Measurements from ENCODE around the gene LIPI.
"Not testable (repeated sequence)": the region's sequence is repeated elsewhere in the genome, so short reads cannot be mapped to it uniquely, and the experiment has no call there.

Gene LIPI

GRCh38 chr21:14210738-14211137 is at the start of gene LIPI:
TSS of gene LIPI (minus strand) at chr21:14210955. CDS start at chr21:14210845, 110 bp downstream.
- no peak for DNase-seq (ENCODE audit: low read depth in 2 of 2)

- DNase-seq (ENCODE audit: low read depth in 2 of 2): no peak
Observed at GRCh38 chr21:14260174-14260764, 49.5 kb upstream of the LIPI start.

GRCh38 chr21:14259747-14260146 is 49.0 kb upstream of the LIPI start:
- DNase-seq (ENCODE audit: low read depth in 2 of 2): no peak

GRCh38 chr21:14251336-14251735 is 40.6 kb upstream of the LIPI start:
- no peak for DNase-seq (ENCODE audit: low read depth in 2 of 2)

- DNase-seq (ENCODE audit: low read depth in 2 of 2): no peak
Observed at GRCh38 chr21:14245711-14246110, 35.0 kb upstream of the LIPI start.

- no peak for DNase-seq (ENCODE audit: low read depth in 2 of 2)
Observed at GRCh38 chr21:14244911-14245310, 34.2 kb upstream of the LIPI start.

GRCh38 chr21:14243874-14244273 is 33.1 kb upstream of the LIPI start:
- no peak for DNase-seq (ENCODE audit: low read depth in 2 of 2)

GRCh38 chr21:14243461-14243860 is 32.7 kb upstream of the LIPI start:
- no peak for DNase-seq (ENCODE audit: low read depth in 2 of 2)

- DNase-seq (ENCODE audit: low read depth in 2 of 2): no peak
Observed at GRCh38 chr21:14241297-14241696, 30.5 kb upstream of the LIPI start.

GRCh38 chr21:14239281-14239680 is 28.5 kb upstream of the LIPI start:
- no peak for DNase-seq (ENCODE audit: low read depth in 2 of 2)

GRCh38 chr21:14236180-14236579 is 25.4 kb upstream of the LIPI start:
- no peak for DNase-seq (ENCODE audit: low read depth in 2 of 2)

GRCh38 chr21:14235101-14235500 is 24.3 kb upstream of the LIPI start:
- no peak for DNase-seq (ENCODE audit: low read depth in 2 of 2)

- DNase-seq (ENCODE audit: low read depth in 2 of 2): no peak
Observed at GRCh38 chr21:14229399-14229798, 18.6 kb upstream of the LIPI start.

GRCh38 chr21:14223365-14223764 is 12.6 kb upstream of the LIPI start:
- DNase-seq (ENCODE audit: low read depth in 2 of 2): no peak

GRCh38 chr21:14215971-14216641 is 5.4 kb upstream of the LIPI start, which contains the start of gene RBM11:
TSS of gene RBM11 (plus strand) at chr21:14216157. CDS start at chr21:14216187, 30 bp downstream.
- DNase-seq (ENCODE audit: low read depth in 2 of 2): peak; percentile 64 to 70

GRCh38 chr21:14213164-14213563 is 2.4 kb upstream of the LIPI start:
- DNase-seq (ENCODE audit: low read depth in 2 of 2): no peak

- DNase-seq (ENCODE audit: low read depth in 2 of 2): no peak
Observed at GRCh38 chr21:14206222-14206621, 4.5 kb downstream of the LIPI start.

- not testable (repeated sequence) for DNase-seq (ENCODE audit: low read depth in 2 of 2)
Observed at GRCh38 chr21:14166463-14167223, 44.1 kb downstream of the LIPI start.

GRCh38 chr21:14143999-14144398 is 66.8 kb downstream of the LIPI start:
- no peak for DNase-seq (ENCODE audit: low read depth in 2 of 2)

GRCh38 chr21:14124266-14124665 is 86.5 kb downstream of the LIPI start:
- no peak for DNase-seq (ENCODE audit: low read depth in 2 of 2)

- no peak for DNase-seq (ENCODE audit: low read depth in 2 of 2)
Observed at GRCh38 chr21:14121719-14122118, 89.0 kb downstream of the LIPI start.

GRCh38 chr21:14120091-14120734 is 90.5 kb downstream of the LIPI start:
- DNase-seq (ENCODE audit: low read depth in 2 of 2): peak; percentile 26 to 31
